NAMALWA (cell line): Measurements from ENCODE around the gene MRPL36.
"Not testable (repeated sequence)": the region's sequence is repeated elsewhere in the genome, so short reads cannot be mapped to it uniquely, and the experiment has no call there.

Experiments
- DNase-seq: peaks from one replicate; pipeline ENCODE4 v3.0.0-alpha.2; 2015; ENCODE audit warnings: low spot score

Gene MRPL36

DNA sequence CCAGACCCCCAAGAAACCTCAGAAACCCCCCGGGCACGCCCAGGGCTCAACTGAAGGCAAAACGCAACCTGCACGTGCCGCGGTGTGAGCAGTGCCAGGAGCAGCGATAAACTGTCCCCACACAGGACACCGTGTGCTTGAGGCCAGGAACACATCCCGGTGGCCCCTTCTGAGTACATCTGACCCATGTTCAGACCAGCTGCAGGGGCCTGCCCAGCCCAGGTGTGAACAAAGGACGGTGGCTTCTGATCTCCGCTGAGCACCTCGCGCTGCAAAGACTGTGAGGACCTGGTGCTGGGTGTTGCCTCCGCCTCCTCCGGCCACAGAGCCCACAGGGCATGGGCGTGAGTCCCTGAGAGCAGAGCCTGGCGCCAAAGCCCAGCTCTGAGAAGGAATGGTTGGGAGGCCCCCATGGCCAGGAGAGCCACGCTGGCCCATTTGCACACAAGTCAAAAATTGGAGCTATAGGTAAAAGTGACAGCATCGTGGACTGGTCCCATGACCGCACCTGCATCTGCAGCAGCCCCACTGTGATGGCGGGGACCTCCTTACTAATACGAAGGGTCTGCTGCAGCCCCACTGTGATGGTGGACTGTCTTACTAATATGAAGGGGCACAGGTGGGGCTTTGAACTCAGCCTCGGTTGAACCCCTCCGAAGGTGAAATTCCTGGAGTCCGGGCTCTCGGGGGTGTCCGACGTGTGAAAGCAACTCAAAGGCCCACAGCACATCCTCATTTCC is 33.0 kb upstream of the MRPL36 start:
- no peak for DNase-seq

DNA sequence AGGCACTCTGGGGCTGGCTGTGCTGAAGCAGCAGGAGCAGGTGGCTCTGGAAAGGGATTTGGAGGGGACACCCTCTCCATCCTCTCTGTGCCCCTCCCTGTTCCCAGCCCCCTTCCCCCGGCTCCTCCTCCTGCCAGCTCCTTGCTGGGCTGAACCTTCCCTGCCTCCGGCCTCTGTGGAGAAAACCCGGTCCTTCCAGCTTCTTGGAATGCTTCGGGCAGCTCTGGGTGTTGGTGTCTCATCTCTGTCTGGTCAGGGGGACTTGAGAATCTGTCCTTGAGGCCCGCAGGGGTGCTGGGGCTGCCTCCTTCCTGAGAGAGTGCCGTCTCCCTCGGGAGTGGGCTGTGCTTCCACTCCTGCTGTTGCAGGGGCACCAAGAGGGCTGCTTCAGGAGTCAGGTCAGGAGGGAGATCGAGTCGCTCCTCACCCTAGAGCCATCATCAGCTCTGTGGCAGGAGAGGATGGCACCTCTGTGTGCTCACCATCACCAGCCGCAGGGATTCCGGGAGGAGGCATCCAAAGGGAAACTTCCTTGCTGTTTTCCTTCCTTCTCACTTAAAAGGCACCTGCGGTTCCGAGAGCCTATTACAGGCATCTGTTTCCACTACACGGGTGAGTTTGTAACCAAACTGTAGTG is 32.2 kb upstream of the MRPL36 start:
- no peak for DNase-seq

- no peak for DNase-seq
Observed at GRCh38 chr5:1831257-1831656, 31.6 kb upstream of the MRPL36 start.

DNA sequence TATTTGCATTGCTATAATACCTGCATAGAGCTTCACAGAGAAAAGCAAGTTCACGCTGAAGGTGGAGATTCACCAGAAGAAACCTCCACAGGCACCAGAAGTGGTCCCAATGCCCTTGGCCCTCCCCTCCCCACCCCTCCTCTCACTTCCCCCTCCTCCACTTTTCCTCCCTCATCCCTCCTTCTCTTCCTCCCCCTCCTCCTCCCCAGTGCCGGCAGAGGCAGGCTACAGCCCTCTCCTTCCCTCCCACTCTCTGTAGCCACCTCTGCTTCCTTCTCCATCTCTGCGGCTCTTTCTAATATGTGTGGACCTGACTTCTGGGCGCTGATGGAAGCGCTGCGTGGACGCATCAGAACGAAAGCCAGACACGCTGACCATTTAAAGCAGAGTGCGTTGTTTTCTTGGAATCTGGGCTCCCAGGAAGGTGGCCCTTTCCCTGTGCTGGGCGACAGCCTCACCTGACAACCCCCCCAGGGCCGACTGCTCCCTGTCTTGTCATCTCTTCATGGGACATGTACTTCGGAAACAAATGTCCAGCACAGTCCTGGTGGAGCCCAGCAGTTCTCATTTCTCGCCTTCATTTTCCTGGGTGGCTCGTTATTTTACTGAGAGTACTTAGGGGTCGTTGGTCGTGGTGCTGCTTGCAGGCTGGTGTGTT is 31.1 kb upstream of the MRPL36 start:
- DNase-seq, result no peak

DNA sequence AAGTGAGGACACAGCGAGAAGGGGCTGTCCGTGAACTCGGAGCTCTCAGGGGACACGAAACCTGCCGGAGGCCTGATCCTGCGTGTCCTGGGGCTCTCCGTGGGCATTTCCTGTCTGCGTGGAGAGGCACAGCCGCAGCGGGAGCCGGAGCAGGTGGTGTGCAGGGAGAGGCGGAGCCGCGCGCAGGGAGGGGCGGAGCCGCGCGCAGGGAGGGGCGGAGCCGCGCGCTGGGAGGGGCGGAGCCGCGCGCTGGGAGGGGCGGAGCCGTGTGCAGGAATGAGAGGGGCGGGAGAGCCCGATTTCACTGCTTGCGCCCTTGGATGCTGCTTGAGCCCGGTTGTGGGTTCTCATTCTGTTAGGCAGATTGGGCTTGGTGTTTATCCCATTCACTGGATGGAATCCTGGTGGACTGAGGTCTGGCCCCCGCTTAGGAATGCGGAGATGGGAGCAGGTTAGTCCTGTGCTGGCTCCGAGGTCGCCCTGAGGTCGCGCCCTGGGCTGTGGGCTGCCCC is 28.3 kb upstream of the MRPL36 start:
- no peak for DNase-seq

- DNase-seq, result no peak
Observed at GRCh38 chr5:1827025-1827885, 27.6 kb upstream of the MRPL36 start.

DNA sequence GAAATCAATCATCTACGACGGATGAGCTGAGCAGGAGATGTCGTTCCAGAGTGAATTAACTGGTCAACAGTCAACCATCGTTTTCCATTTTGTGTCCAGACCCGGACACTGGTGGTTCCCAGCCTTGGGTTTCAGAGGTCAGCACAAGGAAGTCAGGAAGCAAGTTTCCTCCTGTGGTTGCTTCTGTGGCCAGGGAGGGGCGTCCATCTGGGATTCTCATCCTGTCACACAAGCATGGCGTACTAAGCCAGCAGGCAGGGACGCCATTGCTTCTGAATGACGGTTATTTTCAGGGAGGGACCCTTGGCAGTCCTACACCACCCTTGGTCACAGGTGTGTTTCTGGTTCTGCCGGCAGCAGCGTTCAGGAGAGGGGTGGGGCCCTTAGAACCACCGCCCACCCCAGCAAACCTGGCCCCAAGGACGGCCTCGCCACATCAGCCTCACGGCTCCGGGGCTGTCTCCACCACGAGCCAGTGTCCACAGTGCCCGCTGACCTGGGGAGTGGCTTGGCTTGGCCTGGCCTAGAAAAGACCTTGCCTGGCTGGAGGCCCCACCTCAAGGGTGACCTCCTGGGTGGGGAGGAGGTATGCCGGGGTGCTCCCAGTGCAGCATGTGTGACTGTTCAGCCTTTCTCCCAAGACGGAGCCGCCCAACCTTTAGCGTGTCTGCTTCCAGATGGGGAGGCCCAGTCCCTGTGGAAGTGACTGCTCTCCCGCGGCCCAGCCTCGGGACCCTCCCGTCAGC is 26.8 kb upstream of the MRPL36 start:
- no peak for DNase-seq

DNA sequence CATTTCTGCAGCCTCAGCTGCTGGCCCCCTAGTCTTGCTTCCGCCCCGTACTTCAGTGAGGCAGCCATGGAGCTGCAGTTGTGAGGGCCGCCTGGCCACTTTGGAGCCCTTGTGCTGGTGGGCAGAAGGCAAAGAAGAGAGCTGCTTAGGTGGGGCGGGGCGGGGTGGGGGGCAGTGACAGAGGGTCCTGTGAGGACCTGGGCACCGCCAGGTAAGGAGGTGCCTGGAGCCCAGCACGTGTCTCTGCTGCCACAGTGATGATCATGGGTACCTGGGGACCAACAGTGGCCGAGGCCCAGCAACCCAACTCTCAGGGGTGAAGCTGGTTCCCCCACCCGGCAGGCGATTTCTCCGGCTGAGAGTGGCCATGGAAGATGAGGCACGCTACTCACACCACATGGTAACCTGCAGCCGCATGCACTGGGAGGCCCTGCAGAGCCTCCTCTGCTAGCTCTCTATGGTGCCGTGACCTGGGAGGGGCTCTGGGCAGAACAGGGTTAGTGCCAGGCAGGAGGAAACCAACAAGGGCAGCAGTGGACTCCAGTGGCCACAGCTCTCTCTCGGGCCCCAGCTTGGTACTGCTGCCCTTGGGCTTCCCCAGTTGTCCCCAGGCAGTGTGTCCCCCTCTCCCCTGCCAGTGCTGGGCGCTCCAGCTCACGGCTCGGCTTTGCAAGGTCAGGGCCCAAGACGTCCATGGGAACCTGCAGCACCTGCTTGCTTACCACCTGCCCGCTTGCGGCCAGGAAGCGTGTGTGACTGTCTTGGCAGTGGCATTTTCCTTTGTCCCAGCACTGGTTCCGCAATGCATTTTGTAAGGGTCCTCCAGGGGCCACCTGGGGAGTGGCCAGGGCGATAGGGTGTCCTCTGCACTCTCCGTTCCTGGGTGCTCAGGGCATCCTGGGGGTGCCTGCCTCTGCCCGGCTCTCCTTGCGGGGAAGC is 25.5 kb upstream of the MRPL36 start:
- DNase-seq, result no peak

DNA sequence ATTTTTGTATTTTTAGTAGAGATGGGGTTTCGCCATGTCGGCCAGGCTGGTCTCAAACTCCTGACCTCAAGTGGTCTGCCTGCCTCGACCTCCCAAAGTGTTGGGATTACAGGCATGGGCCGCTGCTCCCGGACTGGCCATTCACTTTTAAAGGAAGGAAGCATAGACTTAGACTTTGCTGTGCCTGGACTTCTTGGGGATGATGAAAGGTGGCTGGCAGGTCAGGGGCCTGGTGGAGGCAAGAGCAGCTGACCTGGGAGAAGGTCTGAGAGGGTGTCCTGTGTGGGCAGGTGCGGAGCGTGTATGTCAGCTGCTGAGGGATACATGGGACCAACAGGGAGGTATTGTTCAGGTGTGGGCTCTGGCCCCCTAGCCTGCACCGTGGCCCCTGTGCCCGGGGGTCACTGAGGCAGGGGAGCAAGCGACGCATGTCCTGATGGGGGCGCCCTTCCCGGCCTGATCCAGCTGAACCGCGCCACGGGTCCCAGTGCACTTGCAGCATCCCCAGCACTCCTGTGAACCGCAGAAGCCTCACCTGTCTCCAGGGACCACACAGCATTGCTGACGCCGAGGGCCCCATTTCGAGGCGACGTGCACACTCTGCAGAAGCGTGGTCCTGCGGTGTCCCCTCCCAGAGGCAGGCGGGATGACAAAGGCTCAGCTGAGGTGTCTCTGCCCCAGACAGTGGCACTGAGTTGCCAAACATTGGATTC is 24.6 kb upstream of the MRPL36 start:
- no peak for DNase-seq

- no peak for DNase-seq
Observed at GRCh38 chr5:1823381-1824034, 23.9 kb upstream of the MRPL36 start.

DNA sequence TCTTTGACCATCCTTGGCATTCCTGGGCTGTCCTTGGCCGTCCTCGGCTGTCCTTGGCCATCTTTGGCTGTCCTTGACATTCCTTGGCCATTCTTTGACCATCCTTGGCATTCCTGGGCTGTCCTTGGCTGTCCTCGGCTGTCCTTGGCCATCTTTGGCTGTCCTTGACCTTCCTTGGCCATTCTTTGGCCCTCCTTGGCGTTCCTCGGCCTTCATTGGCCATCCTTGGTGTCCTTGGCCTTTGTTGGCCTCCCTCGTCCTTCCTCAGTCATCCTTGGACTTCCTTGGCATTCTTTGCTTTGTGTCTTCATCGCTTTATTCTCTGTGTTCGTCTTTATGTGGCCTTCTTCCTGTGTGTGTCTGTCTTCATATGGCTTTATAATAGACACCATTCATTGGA is 22.2 kb upstream of the MRPL36 start:
- no peak for DNase-seq

GRCh38 chr5:1820926-1821325 is 21.3 kb upstream of the MRPL36 start:
- no peak for DNase-seq

DNA sequence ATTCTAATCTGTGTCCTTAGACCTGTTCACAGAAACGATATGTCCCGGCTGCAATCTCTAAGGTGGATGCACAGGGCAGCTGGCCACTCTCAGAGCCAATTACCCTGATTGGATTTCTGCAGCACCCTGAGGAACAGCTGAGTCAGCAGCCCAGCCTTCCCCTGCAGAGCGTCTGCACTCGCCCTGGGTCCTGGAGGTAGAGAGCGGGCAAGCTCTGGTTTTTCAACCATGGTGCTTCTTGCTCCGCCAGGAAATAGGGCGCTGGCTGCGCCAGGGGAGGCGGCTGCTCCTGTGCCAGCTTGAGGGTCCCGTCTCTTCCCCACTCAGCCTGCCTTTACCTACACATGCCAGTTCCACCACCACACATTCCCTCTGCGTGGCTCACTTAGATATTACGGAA is 20.7 kb upstream of the MRPL36 start:
- no peak for DNase-seq

DNA sequence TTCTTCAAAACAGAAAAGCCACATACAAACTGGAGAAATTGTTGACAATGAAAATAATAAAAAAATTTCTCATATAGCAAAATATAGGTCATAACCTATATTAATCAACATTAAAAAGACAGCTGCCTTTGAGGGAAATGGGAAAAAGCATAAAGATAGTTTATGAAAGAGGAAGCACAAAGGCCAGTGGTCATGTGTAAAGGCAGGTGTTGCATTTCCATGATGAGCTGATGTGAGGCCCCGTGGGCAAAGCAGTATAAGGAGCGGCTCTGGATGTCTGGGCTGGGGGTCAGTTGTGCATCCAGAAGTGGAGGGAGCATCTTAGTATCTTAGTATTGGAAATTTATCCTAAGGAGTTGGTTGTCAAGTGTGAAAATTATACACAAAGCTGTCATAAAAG is 19.8 kb upstream of the MRPL36 start:
- DNase-seq, result peak; percentile 57

- no peak for DNase-seq
Observed at GRCh38 chr5:1818784-1819183, 19.1 kb upstream of the MRPL36 start.

- no peak for DNase-seq
Observed at GRCh38 chr5:1817261-1818043, 17.8 kb upstream of the MRPL36 start.

DNA sequence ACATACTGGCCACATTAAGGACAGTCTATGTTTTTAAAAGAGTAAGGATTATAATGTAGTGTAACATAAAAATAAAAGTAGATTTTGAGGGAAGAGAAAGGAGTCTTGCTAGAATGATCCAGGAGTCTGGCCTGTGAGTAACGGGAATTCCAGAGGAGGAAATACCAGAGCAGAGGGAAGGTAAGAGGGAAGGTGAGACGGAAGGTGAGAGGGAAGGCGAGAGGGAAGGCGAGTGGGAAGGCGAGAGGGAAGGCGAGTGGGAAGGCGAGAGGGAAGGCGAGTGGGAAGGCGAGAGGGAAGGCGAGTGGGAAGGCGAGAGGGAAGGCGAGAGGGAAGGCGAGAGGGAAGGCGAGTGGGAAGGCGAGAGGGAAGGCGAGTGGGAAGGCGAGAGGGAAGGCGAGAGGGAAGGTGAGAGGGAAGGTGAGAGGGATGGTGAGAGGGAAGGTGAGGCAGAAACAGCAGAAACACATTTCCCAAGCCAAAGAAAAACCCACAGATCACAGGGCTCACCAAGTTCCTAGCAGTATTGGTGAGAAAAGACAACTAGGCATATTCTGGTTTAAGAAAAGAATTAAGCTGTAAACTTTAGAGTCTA is 17.0 kb upstream of the MRPL36 start:
- not testable (repeated sequence) for DNase-seq

GRCh38 chr5:1815881-1816292 is 16.2 kb upstream of the MRPL36 start:
- DNase-seq, result no peak
